Mucosa of descending colon (tissue), 3 donors: ENCODE measurements around the gene RAC2. TPM values are rescaled to one million over a fixed set of nuclear protein-coding genes. Genes with fewer than 3 reads are reported as not detected.
A peak's percentile ranks its signal among the peaks of the same experiment; 100 is the strongest.

Experiments
- ATAC-seq: fragments of 200-7000 bp; cut with Tn5 transposase; one replicate; pipeline ENCODE4 v1.9.1; 2020; ENCODE audit warnings: mild to moderate bottlenecking, moderate library complexity
- DNase-seq, 3 donors: peaks; one replicate each; pipeline ENCODE4 v3.0.0-alpha.2; 2020
- H3K36me3 ChIP-seq: fragments of 200-600 bp; one replicate; pipeline ENCODE4 v1.8.0; 2021; ENCODE audit warnings: low read depth, mild to moderate bottlenecking
- H3K4me1 ChIP-seq: fragments of 200-600 bp; one replicate; pipeline ENCODE4 v1.8.0; 2021; ENCODE audit warnings: low read depth, mild to moderate bottlenecking
- H3K4me3 ChIP-seq: fragments of 200-600 bp; one replicate; pipeline ENCODE4 v1.8.0; 2021; ENCODE audit warnings: mild to moderate bottlenecking
- H3K9me3 ChIP-seq: fragments of 200-600 bp; one replicate; pipeline ENCODE4 v1.8.0; 2021; ENCODE audit warnings: mild to moderate bottlenecking
- CTCF ChIP-seq: fragments of 200-600 bp; IDR thresholded peaks from one replicate; pipeline ENCODE4 v1.8.0; 2022; ENCODE audit warnings: antibody characterized with exemption, mild to moderate bottlenecking
- intact Hi-C, 2 donors: fragments of 100-400 bp; cut with DNase I in 1 of 2; cut with micrococcal nuclease in 1 of 2; formaldehyde crosslinking; loops; one replicate each; pipeline versions ENCODE4 v1.11.0 to v1.11.1; 2022; cut with DNase I, micrococcal nuclease
- total RNA-seq, 3 donors: library from RNA; stranded (reverse); fragmentation: NEBNext Ultra II Directional in 2 of 3; extraction: Animal tissue kit (Norgen Biotek cat#: 25700) in 2 of 3; gene quantifications; one replicate each; pipeline versions ENCODE4 v1.2.1 to v1.2.4, GENCODE V29; 2021 to 2023
- donor health status: DM: no; HTN: no; CAD: no; lungs with moderate emphysema.
- donor health status: DM: no; HTN: no; CAD: no.
- donor health status: DM: no; HTN: yes; CAD: no.

Gene RAC2
- total RNA-seq, 3 donors from 2014 or later, result 15.3 to 26.8 (median 16.4) TPM

GRCh38 chr22:37218399-37218770 lies 25.7 kb downstream of the RAC2 start:
- Histone ChIP-seq H3K4me1 (peaks cover 2% of the 10 kb centered on the region), H3K36me3 (no peaks in the 10 kb centered on the region), H3K9me3 (no peaks in the 10 kb centered on the region), H3K4me3 (no peak overlapping the region)
- peak; percentile 5 for ATAC-seq
- intact Hi-C loops, result no loop called here
- DNase-seq, result no peak
- no peak for TF ChIP-seq CTCF

- H3K9me3 ChIP-seq, result no peaks in the 10 kb centered on the region
- ATAC-seq, result no peak
- intact Hi-C loops, result no loop called here
- H3K4me3 ChIP-seq, result no peak overlapping the region
- DNase-seq, result no peak
- peaks cover 2% of the 10 kb centered on the region for H3K4me1 ChIP-seq
- TF ChIP-seq CTCF, result no peak
- H3K36me3 ChIP-seq, result no peaks in the 10 kb centered on the region
Measured at GRCh38 chr22:37215890-37216289, 28.2 kb downstream of the RAC2 start.

- intact Hi-C loops, result no loop called here
- H3K36me3 ChIP-seq, result no peaks in the 10 kb centered on the region
- H3K9me3 ChIP-seq, result no peaks in the 10 kb centered on the region
- no peak overlapping the region for H3K4me3 ChIP-seq
- no peaks in the 10 kb centered on the region for H3K4me1 ChIP-seq
- ATAC-seq (no peak), DNase-seq (peak in 2 of 3 donors; percentile 5 to 43)
- no peak for TF ChIP-seq CTCF
Measured at GRCh38 chr22:37214731-37215030, 29.4 kb downstream of the RAC2 start.

GRCh38 chr22:37213941-37214730 lies 29.9 kb downstream of the RAC2 start:
- no peaks in the 10 kb centered on the region for H3K9me3 ChIP-seq
- H3K4me3 ChIP-seq, result no peak overlapping the region
- ATAC-seq (no peak), DNase-seq (peak in 1 of 3 donors; percentile 10)
- H3K36me3 ChIP-seq, result no peaks in the 10 kb centered on the region
- no peak for TF ChIP-seq CTCF
- intact Hi-C loops, result no loop called here
- H3K4me1 ChIP-seq, result no peaks in the 10 kb centered on the region

GRCh38 chr22:37213218-37213855 lies 30.7 kb downstream of the RAC2 start:
- Histone ChIP-seq H3K36me3 (no peaks in the 10 kb centered on the region), H3K9me3 (no peaks in the 10 kb centered on the region), H3K4me1 (no peaks in the 10 kb centered on the region), H3K4me3 (no peak overlapping the region)
- DNase-seq (no peak), ATAC-seq (no peak)
- TF ChIP-seq CTCF, result no peak
- intact Hi-C loops, result no loop called here
